GM21515 (cell line): Measurements from ENCODE around the gene KIRREL3.

ENCODE experiments used
- ATAC-seq: cut with Tn5 transposase; IDR thresholded peaks from one replicate; pipeline ENCODE4 v1.9.1; 2021; ENCODE audit not compliant: unreplicated experiment

The KIRREL3 gene

GRCh38 chr11:126415128-126415527 is 585.4 kb downstream of the KIRREL3 start:
- ATAC-seq, result no peak

- no peak for ATAC-seq
Observed at GRCh38 chr11:126414615-126415014, 586.0 kb downstream of the KIRREL3 start.

- no peak for ATAC-seq
Observed at GRCh38 chr11:126413843-126414405, 586.6 kb downstream of the KIRREL3 start.

GRCh38 chr11:126413426-126413825 is 587.1 kb downstream of the KIRREL3 start:
- ATAC-seq, result no peak

GRCh38 chr11:126411971-126412381 is 588.6 kb downstream of the KIRREL3 start:
- no peak for ATAC-seq

GRCh38 chr11:126410649-126411048 is 589.9 kb downstream of the KIRREL3 start:
- ATAC-seq, result no peak

- ATAC-seq, result no peak
Observed at GRCh38 chr11:126409620-126409985, 591.0 kb downstream of the KIRREL3 start.

GRCh38 chr11:126408901-126409619 is 591.5 kb downstream of the KIRREL3 start:
- no peak for ATAC-seq

GRCh38 chr11:126408496-126408895 is 592.1 kb downstream of the KIRREL3 start:
- ATAC-seq, result no peak

- ATAC-seq, result no peak
Observed at GRCh38 chr11:126407682-126408288, 592.8 kb downstream of the KIRREL3 start.

GRCh38 chr11:126407101-126407521 is 593.5 kb downstream of the KIRREL3 start:
- no peak for ATAC-seq

GRCh38 chr11:126406368-126406767 is 594.2 kb downstream of the KIRREL3 start:
- no peak for ATAC-seq

GRCh38 chr11:126405906-126406305 is 594.7 kb downstream of the KIRREL3 start:
- ATAC-seq, result no peak

- no peak for ATAC-seq
Observed at GRCh38 chr11:126405374-126405773, 595.2 kb downstream of the KIRREL3 start.

GRCh38 chr11:126404367-126404766 is 596.2 kb downstream of the KIRREL3 start:
- ATAC-seq, result no peak

- peak; percentile 99 for ATAC-seq
Observed at GRCh38 chr11:126403658-126404057, 596.9 kb downstream of the KIRREL3 start.

- no peak for ATAC-seq
Observed at GRCh38 chr11:126403022-126403581, 597.5 kb downstream of the KIRREL3 start.

- no peak for ATAC-seq
Observed at GRCh38 chr11:126400479-126400878, 600.1 kb downstream of the KIRREL3 start.

GRCh38 chr11:126400019-126400418 is 600.6 kb downstream of the KIRREL3 start:
- ATAC-seq, result no peak

- no peak for ATAC-seq
Observed at GRCh38 chr11:126398721-126399120, 601.8 kb downstream of the KIRREL3 start.

- ATAC-seq, result no peak
Observed at GRCh38 chr11:126398296-126398695, 602.3 kb downstream of the KIRREL3 start.

GRCh38 chr11:126396965-126397364 is 603.6 kb downstream of the KIRREL3 start:
- no peak for ATAC-seq
